HEK293T (cell line): ENCODE results near the gene HBB.

ENCODE experiments used
- ARNT ChIP-seq: fragments of 450-650 bp; IDR thresholded peaks from 2 replicates; pipeline ENCODE4 v1.6.1; 2017; ENCODE audit warnings: mild to moderate bottlenecking
- FOXA1 ChIP-seq: fragments of 450-650 bp; IDR thresholded peaks from 2 replicates; pipeline ENCODE4 v1.6.1; 2016; ENCODE audit warnings: mild to moderate bottlenecking
- FOXK2 ChIP-seq: fragments of 450-650 bp; IDR thresholded peaks from 2 replicates; pipeline ENCODE4 v1.6.1; 2016; ENCODE audit warnings: mild to moderate bottlenecking
- LEF1 ChIP-seq: fragments of 450-650 bp; IDR thresholded peaks from 2 replicates; pipeline ENCODE4 v1.6.1; 2017; ENCODE audit warnings: mild to moderate bottlenecking, borderline replicate concordance
- SP1 ChIP-seq: fragments of 450-650 bp; IDR thresholded peaks from 2 replicates; pipeline ENCODE4 v1.6.1; 2017
- TARDBP ChIP-seq: fragments of 450-650 bp; IDR thresholded peaks from 2 replicates; pipeline ENCODE4 v1.6.1; 2016

DNA sequence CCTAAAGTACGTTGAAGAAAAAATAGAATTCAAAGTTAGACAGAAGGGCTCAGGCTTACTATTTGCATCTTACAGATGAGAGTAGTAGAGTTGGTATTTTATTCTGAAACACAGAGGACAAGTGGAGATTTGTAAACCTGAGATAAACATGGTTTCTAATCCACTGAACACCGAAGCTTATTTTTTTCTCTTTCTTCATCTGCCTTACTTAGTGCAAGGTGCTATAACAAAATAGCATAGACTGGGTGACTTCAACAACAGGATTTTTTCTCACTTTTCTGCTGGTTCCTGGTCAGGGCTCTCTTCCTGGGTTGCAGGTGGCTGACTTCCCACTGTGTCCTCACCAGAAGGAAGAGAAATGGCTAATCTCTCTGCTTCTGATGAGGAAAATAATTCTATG is 24.9 kb upstream of the HBB start:
- no peak for TF ChIP-seq TARDBP
- no peak for TF ChIP-seq LEF1
- no peak for TF ChIP-seq SP1
- no peak for TF ChIP-seq FOXK2
- no peak for TF ChIP-seq ARNT
- no peak for TF ChIP-seq FOXA1
